Breast epithelium (tissue), 4 donors: ENCODE data around the gene LIF. TPM values are rescaled to one million over a fixed set of nuclear protein-coding genes. Genes with fewer than 3 reads are reported as not detected.

Experiments used
- DNase-seq, 2 donors: peaks; one replicate each; pipeline ENCODE4 v3.0.0-alpha.2; 2019; ENCODE audit warnings: low spot score in 2 of 2
- H3K27ac ChIP-seq, 2 donors: fragments of 200-600 bp; sonication (generic) in 1 of 2; one replicate each; pipeline ENCODE4 v1.5.1; 2016 to 2019; ENCODE audit warnings: mild to moderate bottlenecking in 1 of 2
- H3K27me3 ChIP-seq, 2 donors: fragments of 200-600 bp; sonication (generic) in 1 of 2; one replicate each; pipeline versions ENCODE4 v1.5.1 to v1.6.0; 2017 to 2019; ENCODE audit warnings: control low read depth in 1 of 2, mild to moderate bottlenecking in 1 of 2
- H3K36me3 ChIP-seq: fragments of 200-600 bp; one replicate; pipeline ENCODE4 v1.5.1; 2019
- H3K4me1 ChIP-seq, 2 donors: fragments of 200-600 bp; sonication (generic); one replicate each; pipeline ENCODE4 v1.5.1; 2016 to 2019; ENCODE audit warnings: control low read depth in 1 of 2
- H3K4me3 ChIP-seq, 3 donors: fragments of 200-600 bp; sonication (generic); 1 replicate in 2 of 3; 2 replicates in 1 of 3; pipeline ENCODE4 v1.5.1; 2016 to 2019; ENCODE audit warnings: mild to moderate bottlenecking in 3 of 3, moderate library complexity in 2 of 3
- H3K9me3 ChIP-seq, 2 donors: fragments of 200-600 bp; sonication (generic) in 1 of 2; one replicate each; pipeline ENCODE4 v1.5.1; 2016 to 2019; ENCODE audit warnings: control low read depth in 1 of 2
- POLR2A ChIP-seq: fragments of 450-650 bp; IDR thresholded peaks from one replicate; pipeline ENCODE4 v1.6.1; 2016; ENCODE audit warnings: antibody characterized with exemption, mild to moderate bottlenecking, moderate library complexity
- POLR2AphosphoS5 ChIP-seq, 3 donors: sonication (generic); formaldehyde crosslinking; IDR thresholded peaks; one replicate each; pipeline ENCODE4 v1.6.1; 2017; ENCODE audit warnings: antibody characterized with exemption in 3 of 3
- intact Hi-C: fragments of 100-400 bp; cut with DNase I; formaldehyde crosslinking; loops from one replicate; pipeline ENCODE4 v1.15.1; 2023; ENCODE audit warnings: low total_unique reads
- total RNA-seq, 3 donors: library from RNA; depleted of rRNA; stranded (reverse); fragments of >200 nt; gene quantifications; one replicate each; pipeline ENCODE4 v1.1.0, GENCODE V29; 2016
- TF ChIP-seq, protein P1 (sequence below), 3 donors: fragments of 450-650 bp; IDR thresholded peaks; one replicate each; pipeline ENCODE4 v1.5.1; 2016 to 2017; ENCODE audit warnings: antibody characterized with exemption in 3 of 3, mild to moderate bottlenecking in 3 of 3, moderate library complexity in 3 of 3

Gene LIF
- total RNA-seq, 3 donors from 2014 or later = 1.4 to 9.5 (median 1.6) TPM

- Histone ChIP-seq H3K36me3 (no peaks in the 10 kb centered on the region), H3K9me3 (no peaks in the 10 kb centered on the region), H3K4me1 (no peaks in the 10 kb centered on the region), H3K27ac (no peak overlapping the region), H3K27me3 (no peaks in the 10 kb centered on the region), H3K4me3 (no peak overlapping the region)
- TF ChIP-seq POLR2AphosphoS5 (IDR thresholded peaks at IDR 0.05) (no peak), POLR2A (no peak)
- TF ChIP-seq, protein P1, sequence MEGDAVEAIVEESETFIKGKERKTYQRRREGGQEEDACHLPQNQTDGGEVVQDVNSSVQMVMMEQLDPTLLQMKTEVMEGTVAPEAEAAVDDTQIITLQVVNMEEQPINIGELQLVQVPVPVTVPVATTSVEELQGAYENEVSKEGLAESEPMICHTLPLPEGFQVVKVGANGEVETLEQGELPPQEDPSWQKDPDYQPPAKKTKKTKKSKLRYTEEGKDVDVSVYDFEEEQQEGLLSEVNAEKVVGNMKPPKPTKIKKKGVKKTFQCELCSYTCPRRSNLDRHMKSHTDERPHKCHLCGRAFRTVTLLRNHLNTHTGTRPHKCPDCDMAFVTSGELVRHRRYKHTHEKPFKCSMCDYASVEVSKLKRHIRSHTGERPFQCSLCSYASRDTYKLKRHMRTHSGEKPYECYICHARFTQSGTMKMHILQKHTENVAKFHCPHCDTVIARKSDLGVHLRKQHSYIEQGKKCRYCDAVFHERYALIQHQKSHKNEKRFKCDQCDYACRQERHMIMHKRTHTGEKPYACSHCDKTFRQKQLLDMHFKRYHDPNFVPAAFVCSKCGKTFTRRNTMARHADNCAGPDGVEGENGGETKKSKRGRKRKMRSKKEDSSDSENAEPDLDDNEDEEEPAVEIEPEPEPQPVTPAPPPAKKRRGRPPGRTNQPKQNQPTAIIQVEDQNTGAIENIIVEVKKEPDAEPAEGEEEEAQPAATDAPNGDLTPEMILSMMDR (IDR thresholded peaks at IDR 0.05) = no peak
- DNase-seq = no peak
- intact Hi-C loops = loop anchor here (2.0 kb wide), 1 partner anchor 49 kb away; no protein-coding TSS in a partner anchor
These were observed 18.9 kb downstream of the LIF start for GRCh38 chr22:30227438-30228228.

- Histone ChIP-seq H3K9me3 (no peaks in the 10 kb centered on the region), H3K36me3 (no peaks in the 10 kb centered on the region), H3K4me1 (no peaks in the 10 kb centered on the region), H3K27ac (peak overlapping the region; percentile 30 to 49), H3K4me3 (no peak overlapping the region), H3K27me3 (no peaks in the 10 kb centered on the region)
- TF ChIP-seq POLR2AphosphoS5 (IDR thresholded peaks at IDR 0.05) (peak in 1 of 3 donors; percentile 35), POLR2A (no peak)
- TF ChIP-seq, protein P1 (IDR thresholded peaks at IDR 0.05) = no peak
- peak in 1 of 2 donors; percentile 62 for DNase-seq
- intact Hi-C loops = loop anchor here (2.0 kb wide), 1 partner anchor 48 kb away; no protein-coding TSS in a partner anchor
These were observed 20.2 kb downstream of the LIF start for GRCh38 chr22:30226192-30226832.

DNA sequence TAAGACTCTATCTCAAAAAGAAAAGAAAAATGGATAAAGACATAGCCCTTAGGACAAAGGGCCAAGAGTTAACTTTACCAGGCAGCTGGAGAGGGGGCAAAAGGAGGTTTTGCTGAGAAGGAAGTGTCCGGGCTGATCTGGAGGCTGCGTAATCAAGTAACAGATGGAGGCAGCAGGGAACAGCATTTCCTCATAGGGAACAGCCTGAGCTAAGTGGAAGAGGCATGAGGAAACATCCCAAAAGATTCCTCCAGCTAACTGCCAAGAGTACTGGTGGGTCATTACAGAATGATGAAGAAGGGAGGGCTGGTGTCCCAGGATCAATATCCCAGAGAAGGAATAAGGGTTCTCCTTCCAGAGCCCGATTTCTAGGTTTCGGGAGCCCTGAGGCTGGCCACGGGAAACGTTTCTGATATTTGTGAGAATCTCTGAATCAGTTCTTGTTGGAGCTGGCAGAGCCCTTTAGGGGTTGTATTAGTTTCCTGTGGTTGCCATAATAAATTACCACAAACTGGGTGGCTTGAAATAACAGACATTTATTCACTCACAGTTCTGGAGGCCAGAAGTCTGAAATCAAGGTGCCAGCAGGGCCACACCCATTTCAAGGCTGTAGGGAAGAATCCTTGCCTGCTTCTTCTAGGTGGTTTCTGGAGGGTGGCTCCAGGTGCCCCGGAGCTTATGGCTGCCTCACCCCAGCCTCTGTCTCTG is 21.2 kb downstream of the LIF start:
- TF ChIP-seq POLR2AphosphoS5 (IDR thresholded peaks at IDR 0.05) (no peak), POLR2A (no peak)
- TF ChIP-seq, protein P1 (IDR thresholded peaks at IDR 0.05) = no peak
- intact Hi-C loops = no loop called here
- H3K36me3 ChIP-seq = no peaks in the 10 kb centered on the region
- no peak overlapping the region for H3K4me3 ChIP-seq
- H3K27ac ChIP-seq = peak overlapping the region; percentile 30 to 49
- H3K4me1 ChIP-seq = no peaks in the 10 kb centered on the region
- DNase-seq = no peak
- H3K9me3 ChIP-seq = no peaks in the 10 kb centered on the region
- no peaks in the 10 kb centered on the region for H3K27me3 ChIP-seq

DNA sequence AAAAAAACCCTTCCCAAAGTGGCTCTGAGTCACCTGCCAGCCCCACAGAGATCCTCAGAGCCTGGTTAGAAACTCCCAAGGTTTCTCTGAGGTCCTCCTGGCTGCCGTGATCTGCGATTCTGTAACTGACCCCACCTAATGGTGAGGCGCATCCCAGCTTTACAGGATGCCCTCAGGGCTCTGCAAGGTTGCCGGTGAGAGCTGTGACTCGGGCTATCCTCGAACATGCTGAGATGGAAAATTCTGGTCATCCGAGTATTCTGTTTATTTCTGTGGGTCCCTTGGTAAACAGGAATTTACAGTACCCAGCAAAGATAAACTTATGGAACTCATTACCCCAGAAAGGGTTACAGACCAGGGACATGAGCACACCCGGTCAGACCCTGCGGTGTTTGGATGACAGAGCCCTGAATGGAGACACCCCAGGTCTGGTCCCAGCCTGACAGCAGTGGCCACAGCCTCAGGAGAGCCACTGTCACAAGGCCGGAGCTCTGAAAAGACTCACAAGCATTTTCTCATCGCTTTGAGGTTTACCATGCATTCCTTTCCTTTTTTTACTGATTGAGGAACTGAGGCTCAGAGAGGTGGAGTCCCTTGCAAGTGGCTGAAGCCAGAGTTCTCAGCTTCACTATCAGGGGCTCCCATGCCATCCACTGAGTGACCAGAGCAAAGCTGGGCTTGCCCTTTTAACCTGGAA is 22.2 kb downstream of the LIF start:
- DNase-seq = no peak
- no peaks in the 10 kb centered on the region for H3K9me3 ChIP-seq
- intact Hi-C loops = no loop called here
- TF ChIP-seq POLR2AphosphoS5 (IDR thresholded peaks at IDR 0.05) (no peak), POLR2A (no peak)
- TF ChIP-seq, protein P1 (IDR thresholded peaks at IDR 0.05) = no peak
- no peaks in the 10 kb centered on the region for H3K4me1 ChIP-seq
- H3K36me3 ChIP-seq = no peaks in the 10 kb centered on the region
- H3K27ac ChIP-seq = peak overlapping the region; percentile 49 to 52
- H3K4me3 ChIP-seq = no peak overlapping the region
- H3K27me3 ChIP-seq = no peaks in the 10 kb centered on the region
